ENCODE data around the gene CUL1.

Gene CUL1

GRCh38 chr7:148754912-148755311, 56.2 kb downstream of the CUL1 start:
- DNase-seq (ENCODE audit: low read depth in 2 of 2, low spot score in 1 of 2) = no peak

- no peak for DNase-seq (ENCODE audit: low read depth in 2 of 2, low spot score in 1 of 2)
These were observed 63.0 kb downstream of the CUL1 start for GRCh38 chr7:148761499-148762278.

- no peak for DNase-seq (ENCODE audit: low read depth in 2 of 2, low spot score in 1 of 2)
These were observed 64.9 kb downstream of the CUL1 start for GRCh38 chr7:148763622-148764021.

GRCh38 chr7:148770004-148770403, 71.3 kb downstream of the CUL1 start:
- DNase-seq (ENCODE audit: low read depth in 2 of 2, low spot score in 1 of 2) = no peak

- DNase-seq (ENCODE audit: low read depth in 2 of 2, low spot score in 1 of 2) = peak in 1 of 2 donors; percentile 1
These were observed 73.8 kb downstream of the CUL1 start for GRCh38 chr7:148772297-148773089.

- peak in 1 of 2 donors; percentile 9 for DNase-seq (ENCODE audit: low read depth in 2 of 2, low spot score in 1 of 2)
These were observed 74.6 kb downstream of the CUL1 start for GRCh38 chr7:148773334-148773733.

GRCh38 chr7:148774471-148774870, 75.8 kb downstream of the CUL1 start:
- no peak for DNase-seq (ENCODE audit: low read depth in 2 of 2, low spot score in 1 of 2)

GRCh38 chr7:148782757-148783456, 84.2 kb downstream of the CUL1 start:
- no peak for DNase-seq (ENCODE audit: low read depth in 2 of 2, low spot score in 1 of 2)

- DNase-seq (ENCODE audit: low read depth in 2 of 2, low spot score in 1 of 2) = no peak
These were observed 85.3 kb downstream of the CUL1 start for GRCh38 chr7:148783801-148784527.

- DNase-seq (ENCODE audit: low read depth in 2 of 2, low spot score in 1 of 2) = no peak
These were observed 89.0 kb downstream of the CUL1 start for GRCh38 chr7:148787571-148788295.

- DNase-seq (ENCODE audit: low read depth in 2 of 2, low spot score in 1 of 2) = no peak
These were observed 90.5 kb downstream of the CUL1 start for GRCh38 chr7:148789220-148789619.

GRCh38 chr7:148790131-148790726, 91.5 kb downstream of the CUL1 start:
- DNase-seq (ENCODE audit: low read depth in 2 of 2, low spot score in 1 of 2) = no peak

- DNase-seq (ENCODE audit: low read depth in 2 of 2, low spot score in 1 of 2) = no peak
These were observed 92.1 kb downstream of the CUL1 start for GRCh38 chr7:148790850-148791249.

GRCh38 chr7:148791546-148791945, 92.8 kb downstream of the CUL1 start:
- DNase-seq (ENCODE audit: low read depth in 2 of 2, low spot score in 1 of 2) = no peak

GRCh38 chr7:148793590-148793989, 94.9 kb downstream of the CUL1 start:
- no peak for DNase-seq (ENCODE audit: low read depth in 2 of 2, low spot score in 1 of 2)

- no peak for DNase-seq (ENCODE audit: low read depth in 2 of 2, low spot score in 1 of 2)
These were observed 95.8 kb downstream of the CUL1 start for GRCh38 chr7:148794476-148794875.

- DNase-seq (ENCODE audit: low read depth in 2 of 2, low spot score in 1 of 2) = no peak
These were observed 98.1 kb downstream of the CUL1 start for GRCh38 chr7:148796841-148797240.

GRCh38 chr7:148799893-148800555, 101.3 kb downstream of the CUL1 start:
- no peak for DNase-seq (ENCODE audit: low read depth in 2 of 2, low spot score in 1 of 2)

GRCh38 chr7:148800677-148801076, 102.0 kb downstream of the CUL1 start:
- DNase-seq (ENCODE audit: low read depth in 2 of 2, low spot score in 1 of 2) = no peak

- no peak for DNase-seq (ENCODE audit: low read depth in 2 of 2, low spot score in 1 of 2)
These were observed 103.4 kb downstream of the CUL1 start for GRCh38 chr7:148802101-148802493.

Measured in stimulated activated CD8-positive, alpha-beta memory T cell treated with anti-CD3 and anti-CD28 coated beads, Interleukin-4, amount 100 ng/mL, for 1 hour (primary cell).